ENCODE results near the gene TPCN1. TPM values are rescaled to one million over a fixed set of nuclear protein-coding genes. Genes with fewer than 3 reads are reported as not detected.

TPCN1 gene
- total RNA-seq, 1 experiment from 2014 or later, result 32.7 TPM

- Mint-ChIP-seq H3K9me3 (no peaks in the 10 kb centered on the region), H3K36me3 (peaks cover 16% of the 10 kb centered on the region; the same call in 1 of the 2 replicates), H3K4me1 (peaks cover 4% of the 10 kb centered on the region; the same call in 1 of the 2 replicates), H3K4me3 (no peak overlapping the region), H3K27me3 (ENCODE audit: low read depth) (no peaks in the 10 kb centered on the region), H3K27ac (no peak overlapping the region)
- ChIA-PET CTCF (no interaction called here), POLR2A (no interaction called here)
- no peak for TF ChIP-seq ZNF281 (CRISPR knock-in tag; IDR thresholded peaks at IDR 0.05)
- TF ChIP-seq CDX4 (CRISPR knock-in tag; IDR thresholded peaks at IDR 0.05; ENCODE audit: borderline replicate concordance), result no peak
- DNase-seq (ENCODE audit: low spot score), result no peak
- no peak for ATAC-seq
Observed at GRCh38 chr12:113290506-113290905, 69.2 kb downstream of the TPCN1 start.

- DNase-seq (ENCODE audit: low spot score) (no peak), ATAC-seq (no peak)
- TF ChIP-seq ZNF416 (CRISPR knock-in tag; IDR thresholded peaks at IDR 0.05) (no peak), ZNF219 (CRISPR knock-in tag; IDR thresholded peaks at IDR 0.05; ENCODE audit: borderline replicate concordance) (no peak)
- H3K4me3 Mint-ChIP-seq, result no peak overlapping the region
- ChIA-PET POLR2A (no interaction called here), CTCF (no interaction called here)
- H3K4me1 Mint-ChIP-seq, result no peaks in the 10 kb centered on the region; the same call in 1 of the 2 replicates
- peaks cover 13% of the 10 kb centered on the region; the same call in 1 of the 2 replicates for H3K36me3 Mint-ChIP-seq
- H3K27me3 Mint-ChIP-seq (ENCODE audit: low read depth), result no peaks in the 10 kb centered on the region
- no peak overlapping the region for H3K27ac Mint-ChIP-seq
- H3K9me3 Mint-ChIP-seq, result no peaks in the 10 kb centered on the region
Observed at GRCh38 chr12:113291586-113291985, 70.3 kb downstream of the TPCN1 start.

GRCh38 chr12:113292091-113292490 lies 70.8 kb downstream of the TPCN1 start:
- Mint-ChIP-seq H3K4me1 (no peaks in the 10 kb centered on the region; the same call in 1 of the 2 replicates), H3K36me3 (peaks cover 13% of the 10 kb centered on the region; the same call in 1 of the 2 replicates), H3K27ac (no peak overlapping the region), H3K27me3 (ENCODE audit: low read depth) (no peaks in the 10 kb centered on the region), H3K9me3 (no peaks in the 10 kb centered on the region), H3K4me3 (no peak overlapping the region)
- TF ChIP-seq PREB (CRISPR knock-in tag; IDR thresholded peaks at IDR 0.05; ENCODE audit: borderline replicate concordance) (no peak), ZNF263 (CRISPR knock-in tag; IDR thresholded peaks at IDR 0.05; ENCODE audit: low read depth) (no peak), FOXJ3 (CRISPR knock-in tag; IDR thresholded peaks at IDR 0.05; ENCODE audit: borderline replicate concordance) (no peak), PRRX2 (CRISPR knock-in tag; IDR thresholded peaks at IDR 0.05) (no peak), NFE2L1 (CRISPR knock-in tag; IDR thresholded peaks at IDR 0.05) (no peak), ETV6 (CRISPR knock-in tag; IDR thresholded peaks at IDR 0.05) (no peak), NFATC4 (CRISPR knock-in tag; IDR thresholded peaks at IDR 0.05) (no peak), IRF2 (CRISPR knock-in tag; IDR thresholded peaks at IDR 0.05; ENCODE audit: borderline replicate concordance, low read depth) (no peak), AR (CRISPR knock-in tag; IDR thresholded peaks at IDR 0.05) (no peak), RELA (CRISPR knock-in tag; IDR thresholded peaks at IDR 0.05; ENCODE audit: borderline replicate concordance) (no peak), GTF2I (CRISPR knock-in tag; conservative IDR thresholded peaks at IDR 0.05) (no peak), USF1 (CRISPR knock-in tag; IDR thresholded peaks at IDR 0.05) (no peak), CDX4 (CRISPR knock-in tag; IDR thresholded peaks at IDR 0.05; ENCODE audit: borderline replicate concordance) (no peak), ZNF317 (CRISPR knock-in tag; IDR thresholded peaks at IDR 0.05; ENCODE audit: borderline replicate concordance, low read depth) (no peak), ATF3 (CRISPR knock-in tag; conservative IDR thresholded peaks at IDR 0.05) (no peak)
- ChIA-PET CTCF (no interaction called here), POLR2A (no interaction called here)
- no peak for ATAC-seq
- DNase-seq (ENCODE audit: low spot score), result no peak
